Tongue (tissue), 2 donors: ENCODE measurements around the gene LNX2. TPM values are rescaled to one million over a fixed set of nuclear protein-coding genes. Genes with fewer than 3 reads are reported as not detected.

Source experiments
- DNase-seq: peaks from one replicate; pipeline ENCODE4 v3.0.0-alpha.2; 2015
- total RNA-seq: library from RNA; depleted of rRNA; stranded (reverse); fragments of >200 nt; gene quantifications from one replicate; pipeline ENCODE4 v1.2.3, GENCODE V29; 2014

LNX2 gene
- total RNA-seq, 1 donor from 2014 or later, result 10.9 TPM

DNA sequence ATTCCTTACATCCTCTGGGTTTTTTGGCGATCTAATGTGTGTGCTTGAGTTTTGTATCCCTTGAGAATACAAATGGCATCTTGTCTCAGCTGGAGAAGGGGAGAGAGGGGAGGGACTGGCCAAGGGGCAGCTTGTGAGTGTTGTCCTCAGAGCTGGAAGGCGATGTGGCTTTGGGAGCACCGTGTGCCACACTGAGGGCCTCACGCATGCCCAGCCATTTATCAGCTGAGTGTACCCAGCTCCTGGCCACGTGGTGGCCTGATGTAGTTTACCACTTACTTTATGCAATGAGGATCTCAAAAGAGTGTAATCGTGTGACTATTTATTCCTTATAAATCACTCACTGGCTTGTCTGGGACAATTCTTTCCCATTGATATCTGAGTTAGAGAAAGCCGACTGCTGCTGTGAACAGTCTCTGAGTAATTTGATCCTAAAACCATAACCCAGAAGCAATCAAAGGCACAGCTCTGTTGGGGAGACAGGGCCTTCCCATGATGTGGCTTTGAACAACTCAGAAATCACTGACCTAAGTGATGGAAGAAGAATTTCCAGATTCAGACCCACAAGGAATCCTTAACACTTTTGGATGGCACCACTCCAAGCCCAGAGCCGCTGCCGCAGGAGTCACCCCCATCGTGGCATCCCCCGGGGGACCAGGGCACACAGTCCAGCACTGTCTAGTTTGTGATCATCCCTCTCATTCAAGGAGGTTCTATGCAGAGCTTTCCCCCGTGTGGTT lies 116.0 kb downstream of the LNX2 start:
- DNase-seq, result no peak

DNA sequence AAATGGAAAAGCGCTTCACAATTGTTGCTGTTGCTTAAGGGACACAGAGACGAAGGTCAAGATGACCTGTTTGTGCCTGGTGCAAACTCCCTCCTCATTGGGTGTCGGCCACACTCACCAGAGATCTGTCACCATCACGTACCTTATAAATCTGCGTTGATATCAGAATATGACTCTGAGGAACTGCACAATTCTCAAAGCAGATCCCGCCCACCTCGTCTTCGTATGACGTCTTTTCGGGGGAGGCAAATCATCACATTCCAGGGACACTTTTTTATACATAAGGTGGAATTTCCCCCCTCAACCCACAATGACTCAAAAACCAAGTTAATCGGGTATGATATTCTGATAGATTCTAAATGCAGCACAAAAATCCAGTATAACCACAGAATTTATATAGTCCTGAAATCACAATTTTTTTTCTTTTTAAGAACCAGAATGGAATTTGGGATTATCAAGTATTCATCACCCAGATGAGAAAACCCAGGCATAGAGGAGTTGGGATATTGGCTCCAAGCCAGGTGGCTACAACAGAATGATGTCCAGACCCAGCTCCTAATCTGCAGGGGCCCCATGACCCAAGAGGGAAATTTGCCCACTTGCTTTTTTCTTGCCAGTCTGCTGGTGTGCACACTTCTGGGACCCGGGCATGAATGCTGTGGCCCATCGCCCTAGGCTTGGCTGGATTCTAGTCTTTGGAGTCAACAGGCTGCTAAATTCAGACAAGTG lies 119.4 kb downstream of the LNX2 start:
- no peak for DNase-seq

DNA sequence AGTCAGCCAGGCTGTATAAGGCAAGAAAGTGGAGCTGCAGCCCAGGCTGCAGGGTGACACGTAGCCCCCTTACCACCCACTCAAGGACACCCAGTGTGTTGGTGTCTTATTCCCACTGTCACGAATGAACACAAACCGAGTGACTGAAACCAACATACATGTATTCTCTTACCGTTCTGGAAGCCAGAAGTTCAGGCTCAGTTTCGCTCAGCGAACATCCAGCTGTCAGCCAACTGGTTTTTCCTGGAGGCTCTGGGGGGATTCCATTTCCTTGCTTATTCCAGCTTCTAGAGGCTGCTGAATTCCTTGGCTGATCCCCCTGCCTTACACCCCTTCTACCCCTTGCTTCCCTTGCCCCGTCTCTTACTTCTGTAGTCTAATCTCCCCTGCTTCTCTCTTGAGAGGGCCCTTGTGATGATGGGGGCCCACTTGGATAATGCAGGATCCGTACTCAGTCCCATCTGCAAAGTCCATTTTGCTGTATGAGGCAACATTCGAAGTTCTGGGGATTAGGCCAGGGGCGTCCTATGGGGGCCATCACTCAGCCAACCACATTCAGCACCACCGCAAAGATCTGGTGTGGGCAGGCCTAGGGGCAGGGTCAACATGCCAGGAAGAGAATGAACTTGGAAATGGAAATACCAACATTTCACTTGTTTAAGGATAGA lies 122.6 kb downstream of the LNX2 start:
- DNase-seq, result peak; percentile 67

DNA sequence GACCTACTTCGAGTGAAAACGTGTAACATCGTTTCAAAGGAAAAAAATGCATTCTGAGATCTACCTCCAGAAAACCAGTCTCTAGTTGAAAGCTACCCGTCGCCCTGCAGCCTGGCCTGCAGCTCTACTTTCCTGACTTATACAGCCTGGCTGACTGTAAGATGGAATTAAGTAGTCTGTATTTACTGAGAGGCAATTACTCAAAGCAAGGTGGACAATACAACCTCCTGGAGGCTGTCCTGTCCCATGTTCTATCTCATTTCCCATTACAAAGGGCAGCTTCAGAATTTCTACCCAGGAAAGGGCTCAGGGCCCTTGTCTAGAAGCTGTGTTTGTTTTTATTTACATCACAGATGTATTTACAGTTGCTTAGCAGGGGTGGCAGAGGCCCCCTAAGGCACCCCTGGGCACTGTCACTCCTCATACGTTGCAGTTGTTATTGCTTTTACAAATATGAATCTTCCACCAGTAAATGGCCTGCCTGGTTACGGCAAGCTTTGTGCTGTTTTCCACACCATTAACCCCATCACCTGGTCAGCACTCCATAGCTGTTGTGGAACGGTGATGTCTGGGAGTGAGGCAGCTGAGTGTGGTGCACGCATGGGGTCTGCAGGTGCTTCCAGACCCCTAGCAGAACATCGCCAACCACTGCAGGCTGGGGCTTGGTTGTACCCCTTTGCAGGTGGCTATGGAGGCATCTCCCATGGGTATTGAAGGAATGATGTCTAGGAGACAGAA lies 123.6 kb downstream of the LNX2 start:
- no peak for DNase-seq

DNA sequence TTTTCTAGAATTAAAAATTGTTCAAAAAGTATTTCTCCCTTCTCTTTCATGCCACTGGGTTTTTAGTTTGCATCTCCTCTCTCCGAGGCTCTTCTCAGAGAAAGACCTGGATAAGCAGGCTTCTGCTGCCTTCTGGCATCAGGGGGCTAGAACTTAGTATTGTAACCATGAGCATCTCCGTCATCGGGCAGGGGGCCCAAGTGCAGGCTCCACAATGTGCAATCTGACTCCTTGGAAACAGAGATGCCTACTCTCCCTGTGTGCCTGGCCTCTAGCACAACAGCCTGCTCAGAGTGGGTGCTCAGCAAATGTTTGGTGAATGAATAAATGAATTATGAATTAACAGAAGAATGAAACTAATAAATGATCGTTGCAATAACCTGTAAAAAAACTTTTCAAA lies 124.3 kb downstream of the LNX2 start:
- DNase-seq, result no peak

Other genes starting within 250 kb of the LNX2 start
- gene GTF3A, start 195.9 kb downstream of the LNX2 start, total RNA-seq, result 91.3 TPM
- gene MTIF3, start 170.0 kb downstream of the LNX2 start, total RNA-seq, result 40.0 TPM
- 86.0 TPM for gene POLR1D, start 1.4 kb upstream of the LNX2 start, total RNA-seq
- gene GSX1, start 172.0 kb upstream of the LNX2 start, total RNA-seq, result not detected